GM21367 (cell line): ENCODE results near the gene PKN3.
A peak's percentile ranks its signal among the peaks of the same experiment; 100 is the strongest.

Experiments
- ATAC-seq: cut with Tn5 transposase; IDR thresholded peaks from one replicate; pipeline ENCODE4 v1.9.1; 2021; ENCODE audit not compliant: unreplicated experiment

Gene PKN3

GRCh38 chr9:128715436-128715750 lies 13.1 kb downstream of the PKN3 start:
- no peak for ATAC-seq

GRCh38 chr9:128716581-128717254 lies 14.4 kb downstream of the PKN3 start:
- no peak for ATAC-seq

- no peak for ATAC-seq
Observed at GRCh38 chr9:128718047-128718446, 15.7 kb downstream of the PKN3 start.

- no peak for ATAC-seq
Observed at GRCh38 chr9:128718475-128718874, 16.2 kb downstream of the PKN3 start.

GRCh38 chr9:128719919-128720605 lies 17.8 kb downstream of the PKN3 start:
- no peak for ATAC-seq

- ATAC-seq: no peak
Observed at GRCh38 chr9:128720841-128721486, 18.7 kb downstream of the PKN3 start.

GRCh38 chr9:128721487-128722010 lies 19.2 kb downstream of the PKN3 start:
- no peak for ATAC-seq

- ATAC-seq: no peak
Observed at GRCh38 chr9:128722380-128723351, 20.4 kb downstream of the PKN3 start.

- no peak for ATAC-seq
Observed at GRCh38 chr9:128723352-128723865, 21.1 kb downstream of the PKN3 start.

- ATAC-seq: peak; percentile 87
Observed at GRCh38 chr9:128723866-128724743, 21.8 kb downstream of the PKN3 start, which contains the start of gene ZDHHC12. Gene ZDHHC12, minus strand, starts transcription at chr9:128724127. Its CDS starts 34 bp downstream, at chr9:128724093.

GRCh38 chr9:128724744-128725211 lies 22.5 kb downstream of the PKN3 start:
- no peak for ATAC-seq

- ATAC-seq: no peak
Observed at GRCh38 chr9:128727640-128728248, 25.4 kb downstream of the PKN3 start.

GRCh38 chr9:128728298-128728697 lies 26.0 kb downstream of the PKN3 start:
- no peak for ATAC-seq

GRCh38 chr9:128729302-128729701 lies 27.0 kb downstream of the PKN3 start:
- ATAC-seq: no peak

GRCh38 chr9:128729766-128730517 lies 27.6 kb downstream of the PKN3 start:
- no peak for ATAC-seq

GRCh38 chr9:128731093-128731492 lies 28.8 kb downstream of the PKN3 start:
- no peak for ATAC-seq

- ATAC-seq: no peak
Observed at GRCh38 chr9:128731691-128732090, 29.4 kb downstream of the PKN3 start.

GRCh38 chr9:128732576-128732975 lies 30.3 kb downstream of the PKN3 start:
- no peak for ATAC-seq
